K562 (cell line): Measurements from ENCODE around the gene NFATC2. TPM values are rescaled to one million over a fixed set of nuclear protein-coding genes. Genes with fewer than 3 reads are reported as not detected.

Experiments
- ATAC-seq: fragments of 200-7000 bp; cut with Tn5 transposase; 3 replicates; pipeline ENCODE4 v1.9.1; 2020; ENCODE audit warnings: moderate library complexity
- BruUV-seq: library from RNA; stranded (reverse); fragments of 400-500 nt; replicated peaks from 2 replicates; lab custom pipeline; 2021; lab: Mats Ljungman, UMichigan
- CTCF ChIA-PET: fragments of 300-600 bp; formaldehyde crosslinking; extraction: SDS; loops from one replicate; lab custom pipeline; 2021; ENCODE audit warnings: low intra/inter-chr PET ratio; lab: Yijun Ruan, JAX
- POLR2A ChIA-PET: fragments of 300-600, 350-650 bp; sonication (Branson Sonifier 250); formaldehyde crosslinking; extraction: SDS; loops from one replicate; lab custom pipeline; 2021; ENCODE audit warnings: antibody characterized with exemption, inconsistent platforms; lab: Yijun Ruan, JAX
- DNase-seq, 4 experiments: peaks; one replicate each; pipeline versions ENCODE4 v3.0.0 to v3.0.0-alpha.2; 2011 to 2018; ENCODE audit warnings: low spot score in 3 of 4, mixed read lengths in 3 of 4; ENCODE audit errors: extremely low read depth in 1 of 4
- FAIRE-seq: peaks from 2 replicates; lab custom pipeline; 2011; peaks lifted over from hg19 to GRCh38; lab: Jason Lieb, UNC
- H2AFZ ChIP-seq: 2 replicates; pipeline ENCODE4 v1.6.0; 2011; ENCODE audit warnings: low read depth, low read length, control low read depth, inconsistent platforms
- H3K27ac ChIP-seq: fragments of 200-600 bp; 3 replicates; pipeline ENCODE4 v1.8.0; 2011; ENCODE audit warnings: low read depth, mild to moderate bottlenecking, control low read depth, inconsistent platforms, low read length, moderate library complexity, mixed read lengths; ENCODE audit errors: extremely low read depth
- H3K27me3 ChIP-seq, 2 experiments: fragments of 300-600 bp in 1 of 2; 2 replicates in 1 of 2; 3 replicates in 1 of 2; pipeline versions ENCODE4 v1.6.0 to v1.8.0; 2011; ENCODE audit warnings: inconsistent platforms in 2 of 2, low read length in 2 of 2, mild to moderate bottlenecking in 1 of 2, mixed read lengths in 1 of 2, moderate library complexity in 1 of 2; ENCODE audit not compliant: control insufficient read depth in 2 of 2, insufficient read depth in 2 of 2
- H3K36me3 ChIP-seq: fragments of 300-600 bp; 3 replicates; pipeline ENCODE4 v1.8.0; 2011; ENCODE audit warnings: mild to moderate bottlenecking, low read length, inconsistent platforms; ENCODE audit not compliant: control insufficient read depth, insufficient read depth
- H3K4me1 ChIP-seq, 2 experiments: fragments of 200-600 bp in 1 of 2; replicated peaks in 1 of 2; 2 replicates in 1 of 2; 3 replicates in 1 of 2; pipeline versions ENCODE4 v1.5.1 to v1.8.0; 2011; ENCODE audit warnings: inconsistent platforms in 2 of 2, low read length in 2 of 2, mild to moderate bottlenecking in 1 of 2, mixed read lengths in 1 of 2, moderate library complexity in 1 of 2; ENCODE audit not compliant: control insufficient read depth in 2 of 2, insufficient read depth in 2 of 2
- H3K4me2 ChIP-seq: 2 replicates; pipeline ENCODE4 v1.6.1; 2011; ENCODE audit warnings: low read length, control low read depth, inconsistent platforms, mixed read lengths; ENCODE audit not compliant: insufficient read depth
- H3K4me3 ChIP-seq: fragments of 200-600 bp; sonication (generic), shearing (Covaris generic); 2 replicates; pipeline ENCODE4 v1.5.1; 2016; ENCODE audit warnings: control low read depth, inconsistent platforms
- H3K79me2 ChIP-seq: fragments of 200-600 bp; 3 replicates; pipeline ENCODE4 v1.8.0; 2011; ENCODE audit warnings: low read length, inconsistent platforms; ENCODE audit not compliant: control insufficient read depth, insufficient read depth
- H3K9ac ChIP-seq, 2 experiments: 2 replicates each; pipeline versions ENCODE4 v1.6.0 to v1.6.1; 2011; ENCODE audit warnings: low read depth in 2 of 2, low read length in 2 of 2, control low read depth in 1 of 2, inconsistent platforms in 1 of 2, mild to moderate bottlenecking in 1 of 2, mixed read lengths in 1 of 2; ENCODE audit not compliant: insufficient read depth in 1 of 2
- H3K9me1 ChIP-seq: one replicate; pipeline ENCODE4 v1.6.0; 2011; ENCODE audit warnings: inconsistent platforms, mild to moderate bottlenecking, low read length, moderate library complexity; ENCODE audit not compliant: control insufficient read depth, insufficient read depth
- H3K9me3 ChIP-seq: replicated peaks from 2 replicates; pipeline ENCODE4 v1.5.1; 2011; ENCODE audit warnings: low read depth, low read length, inconsistent platforms; ENCODE audit not compliant: control insufficient read depth, insufficient read depth
- H4K20me1 ChIP-seq: replicated peaks from 2 replicates; pipeline ENCODE4 v1.6.1; 2011; ENCODE audit warnings: low read length, inconsistent platforms, mixed read lengths; ENCODE audit not compliant: control insufficient read depth, insufficient read depth
- CBFB ChIP-seq: sonication (generic); formaldehyde crosslinking; IDR thresholded peaks from 2 replicates; pipeline ENCODE4 v1.4.0; 2020; ENCODE audit warnings: mild to moderate bottlenecking, missing genetic modification reagents
- CBX3 ChIP-seq, 2 experiments: IDR thresholded peaks; 1 replicate in 1 of 2; 2 replicates in 1 of 2; pipeline ENCODE4 v1.6.1; 2012; ENCODE audit warnings: inconsistent platforms in 2 of 2, low read length in 2 of 2, borderline replicate concordance in 1 of 2, control low read depth in 1 of 2
- E2F3 ChIP-seq: fragments of 250-450 bp; sonication (Bioruptor Pico); IDR thresholded peaks from 2 replicates; pipeline ENCODE4 v1.4.0; 2020; ENCODE audit warnings: mild to moderate bottlenecking
- EGR1 ChIP-seq: fragments of 450-650 bp; conservative IDR thresholded peaks from 2 replicates; pipeline ENCODE4 v1.6.1; 2017; ENCODE audit warnings: mild to moderate bottlenecking
- ELF1 ChIP-seq: fragments of 200-800 bp; sonication (Bioruptor generic); IDR thresholded peaks from 2 replicates; pipeline ENCODE4 v1.6.1; 2016; ENCODE audit warnings: missing genetic modification characterization, missing compliant biosample characterization
- GTF3C2 ChIP-seq: IDR thresholded peaks from 3 replicates; pipeline ENCODE4 v1.6.1; 2011; ENCODE audit warnings: borderline replicate concordance, mild to moderate bottlenecking, moderate library complexity; ENCODE audit not compliant: insufficient read length; ENCODE audit errors: extremely low read depth
- JUN ChIP-seq, 2 experiments: sonication (generic) in 1 of 2; formaldehyde crosslinking in 1 of 2; IDR thresholded peaks; 2 replicates each; pipeline versions ENCODE4 v1.6.1 to v1.8.0; 2012 to 2022; ENCODE audit warnings: borderline replicate concordance in 2 of 2, mild to moderate bottlenecking in 2 of 2, improper control_type of control experiment in 1 of 2, low read depth in 1 of 2, low read length in 1 of 2, missing genetic modification reagents in 1 of 2
- MTF1 ChIP-seq: fragments of 250-450 bp; sonication (Bioruptor Pico); IDR thresholded peaks from 2 replicates; pipeline ENCODE4 v1.9.0; 2021; ENCODE audit warnings: moderate library complexity, mild to moderate bottlenecking, inconsistent platforms, borderline replicate concordance
- PKNOX1 ChIP-seq: fragments of 450-650 bp; IDR thresholded peaks from 2 replicates; pipeline ENCODE4 v1.6.1; 2016
- PRPF4 ChIP-seq: fragments of 200-400 bp; formaldehyde crosslinking; IDR thresholded peaks from one replicate; pipeline ENCODE4 v1.6.1; 2017; ENCODE audit warnings: low read length, low read depth, mild to moderate bottlenecking; ENCODE audit not compliant: insufficient read depth, poor library complexity, severe bottlenecking
- RFX1 ChIP-seq: fragments of 450-650 bp; IDR thresholded peaks from 2 replicates; pipeline ENCODE4 v1.6.1; 2016; ENCODE audit warnings: mild to moderate bottlenecking, moderate library complexity
- SMARCA5 ChIP-seq: fragments of 450-650 bp; IDR thresholded peaks from 2 replicates; pipeline ENCODE4 v1.6.1; 2016
- SRSF3 ChIP-seq: fragments of 200-400 bp; formaldehyde crosslinking; IDR thresholded peaks from 2 replicates; pipeline ENCODE4 v1.6.1; 2016; ENCODE audit warnings: mild to moderate bottlenecking, low read length, moderate library complexity; ENCODE audit not compliant: insufficient read depth
- ZNF740 ChIP-seq, 3 experiments: fragments of 200-800 bp in 1 of 3; sonication (Bioruptor generic) in 1 of 3; sonication (generic) in 1 of 3; formaldehyde crosslinking in 1 of 3; IDR thresholded peaks; 2 replicates each; pipeline versions ENCODE4 v1.6.1 to v1.8.0; 2016 to 2022; ENCODE audit warnings: mild to moderate bottlenecking in 2 of 3, missing compliant biosample characterization in 2 of 3, missing genetic modification characterization in 2 of 3, missing genetic modification reagents in 1 of 3
- ZSCAN29 ChIP-seq: fragments of 450-650 bp; IDR thresholded peaks from 2 replicates; pipeline ENCODE4 v1.6.1; 2017
- ZZZ3 ChIP-seq: fragments of 450-650 bp; IDR thresholded peaks from 2 replicates; pipeline ENCODE4 v1.6.1; 2016; ENCODE audit warnings: antibody characterized with exemption, mild to moderate bottlenecking, moderate library complexity
- WGBS: fragments of 100-300 bp; shearing (Covaris generic); methylation state at CpG from one replicate; pipeline ENCODE4 v1.1.6; 2016; ENCODE audit warnings: low coverage, mixed read lengths; ENCODE audit not compliant: insufficient coverage; ENCODE audit errors: missing lambda C conversion rate; 5-methylcytosine and 5-hydroxymethylcytosine counted together
- in situ Hi-C: fragments of 300-500 bp; cut with MboI; formaldehyde crosslinking; loops from 4 replicates; pipeline ENCODE4 v1.15.0; 2018; ENCODE audit warnings: inconsistent platforms, mixed read lengths
- intact Hi-C: fragments of 100-400 bp; cut with micrococcal nuclease; formaldehyde crosslinking; loops from 2 replicates; pipeline ENCODE4 v1.14.2; 2022
- polyA plus RNA-seq, 8 experiments: library from polyadenylated mRNA; depleted of rRNA in 4 of 8; stranded (reverse) in 5 of 8; unstranded in 3 of 8; fragments of >200 nt; fragmentation: Nextera tagmentation in 2 of 8; fragmentation: Illumina TruSeq in 1 of 8; extraction: Ambion mirVana in 2 of 8; extraction: Trizol in 1 of 8; gene quantifications; 2 replicates each; pipeline versions ENCODE4 v1.2.1 to v1.2.3, GENCODE V29; 2011 to 2014; ENCODE audit warnings: inconsistent platforms in 1 of 8, missing spikeins in 1 of 8
- total RNA-seq, 7 experiments: library from RNA; depleted of rRNA in 6 of 7; stranded (reverse); fragments of >200 nt in 6 of 7; fragmentation: Illumina TruSeq in 2 of 7; extraction: Trizol in 2 of 7; gene quantifications; 2 replicates each; pipeline versions ENCODE4 v1.2.1 to v1.2.3, GENCODE V29; 2011 to 2021; ENCODE audit warnings: low replicate concordance in 1 of 7

The NFATC2 gene
- total and polyA plus RNA-seq, 9 of the 15 experiments (the other 6 are each of a cell fraction or from before 2014, with no cell fraction given) = 1.9 to 11.2 (median 3.0) TPM

GRCh38 chr20:51531141-51531710 lies 11.3 kb downstream of the NFATC2 start (continued):
- TF ChIP-seq PRPF4 (no peak), JUN (IDR thresholded peaks at IDR 0.05; ENCODE audit: borderline replicate concordance, low read depth, low read length) (no peak), JUN (CRISPR knock-in tag; IDR thresholded peaks at IDR 0.05; ENCODE audit: borderline replicate concordance) (no peak)

- ATAC-seq = peak; percentile 60
- FAIRE-seq = no peak
- in situ Hi-C loops = no loop called here
- intact Hi-C loops = no loop called here
- no peaks in the 10 kb centered on the region for H3K27me3 ChIP-seq
- no peak overlapping the region for H2AFZ ChIP-seq
- peak in 1 of 4 experiments; percentile 46 for DNase-seq
- H3K4me3 ChIP-seq = no peak overlapping the region
- peaks cover 12% of the 10 kb centered on the region; the same call in 2 of the 3 replicates for H3K36me3 ChIP-seq
- peaks cover 6% of the 10 kb centered on the region for H4K20me1 ChIP-seq
- BruUV-seq = no TSS peak
- H3K9me1 ChIP-seq = no peaks in the 10 kb centered on the region
- H3K9ac ChIP-seq = no peak overlapping the region; a peak in 1 of 4 replicates
- H3K9me3 ChIP-seq = no peaks in the 10 kb centered on the region
- peaks cover 34 to 53% of the 10 kb centered on the region in 2 experiments for H3K4me1 ChIP-seq
- peak overlapping the region; percentile 47 for H3K4me2 ChIP-seq
- no peak for TF ChIP-seq ZZZ3
- peak; percentile 26; the same call in 1 of the 2 replicates for TF ChIP-seq PKNOX1
- no peak for TF ChIP-seq CBX3 (IDR thresholded peaks at IDR 0.05; ENCODE audit: borderline replicate concordance in 1 of 2, low read length in 2 of 2)
- no peak for TF ChIP-seq SMARCA5
- no peak for TF ChIP-seq ZSCAN29
- TF ChIP-seq RFX1 = no peak
- TF ChIP-seq CBFB (CRISPR knock-in tag) = no peak
- no peak for TF ChIP-seq GTF3C2
- TF ChIP-seq MTF1 (CRISPR knock-in tag) = no peak
- no peak for TF ChIP-seq ELF1
- TF ChIP-seq SRSF3 = no peak
- TF ChIP-seq EGR1 = peak; percentile 40; the same call in 1 of the 2 replicates
- TF ChIP-seq E2F3 = no peak
- TF ChIP-seq ZNF740 (CRISPR knock-in tag; IDR thresholded peaks at IDR 0.05) = no peak
- TF ChIP-seq ZNF740 (tag; IDR thresholded peaks at IDR 0.05) = no peak
- TF ChIP-seq, all 486 proteins: peak for 2
- POLR2A ChIA-PET = no interaction called here
- CTCF ChIA-PET = no interaction called here
- 42% methylated on average over 5 of the region's 5 CpGs for WGBS
- Histone ChIP-seq H3K79me2 (peaks cover 92% of the 10 kb centered on the region), H3K27ac (peak overlapping the region; percentile 36; the same call in 2 of the 3 replicates)
These were observed 12.8 kb downstream of the NFATC2 start for GRCh38 chr20:51529758-51530157.
